HepG2 (cell line): ENCODE data around the gene ABHD15. TPM values are rescaled to one million over a fixed set of nuclear protein-coding genes. Genes with fewer than 3 reads are reported as not detected.

ENCODE experiments used
- ATF7 ChIP-seq, 2 experiments: fragments of 450-650 bp in 1 of 2; sonication (generic) in 1 of 2; formaldehyde crosslinking in 1 of 2; IDR thresholded peaks; 2 replicates each; pipeline versions ENCODE4 v1.4.0 to v1.6.1; 2016 to 2020; ENCODE audit warnings: antibody characterized with exemption in 1 of 2, mild to moderate bottlenecking in 1 of 2, missing genetic modification reagents in 1 of 2
- ATRX ChIP-seq: sonication (generic); formaldehyde crosslinking; IDR thresholded peaks from 2 replicates; pipeline ENCODE4 v1.4.0; 2020; ENCODE audit warnings: missing genetic modification reagents, borderline replicate concordance
- CAMTA2 ChIP-seq: sonication (generic); formaldehyde crosslinking; IDR thresholded peaks from 2 replicates; pipeline ENCODE4 v1.4.0; 2020; ENCODE audit warnings: mild to moderate bottlenecking, missing genetic modification reagents, borderline replicate concordance
- GFI1 ChIP-seq: sonication (generic); formaldehyde crosslinking; IDR thresholded peaks from 2 replicates; pipeline ENCODE4 v1.5.0; 2020; ENCODE audit warnings: missing genetic modification reagents, mild to moderate bottlenecking, borderline replicate concordance
- HNRNPH1 ChIP-seq: fragments of 200-400 bp; formaldehyde crosslinking; optimal IDR thresholded peaks from 2 replicates; pipeline ENCODE3; 2017; ENCODE audit warnings: mild to moderate bottlenecking, low read depth, low read length
- NR3C1 ChIP-seq: sonication (generic); formaldehyde crosslinking; IDR thresholded peaks from 2 replicates; pipeline ENCODE4 v1.4.0; 2020; ENCODE audit warnings: missing genetic modification reagents
- PRPF4 ChIP-seq: fragments of 200-400 bp; formaldehyde crosslinking; IDR thresholded peaks from 2 replicates; pipeline ENCODE4 v1.6.1; 2016; ENCODE audit warnings: low read length, low read depth; ENCODE audit not compliant: poor library complexity, severe bottlenecking
- ZBTB20 ChIP-seq: sonication (generic); formaldehyde crosslinking; IDR thresholded peaks from 2 replicates; pipeline ENCODE4 v1.8.1; 2023; ENCODE audit warnings: missing genetic modification reagents, low read depth, mild to moderate bottlenecking, borderline replicate concordance
- ZNF780A ChIP-seq: sonication (generic); formaldehyde crosslinking; IDR thresholded peaks from 2 replicates; pipeline ENCODE4 v1.8.0; 2022; ENCODE audit warnings: mild to moderate bottlenecking, missing genetic modification reagents, moderate library complexity
- polyA plus RNA-seq, 8 experiments: library from polyadenylated mRNA; depleted of rRNA in 3 of 8; stranded (reverse) in 7 of 8; unstranded in 1 of 8; fragments of >200 nt; fragmentation: Illumina TruSeq in 4 of 8; extraction: Trizol in 4 of 8; gene quantifications; 2 replicates each; pipeline versions ENCODE4 v1.2.1 to v1.2.3, GENCODE V29; 2011 to 2016; ENCODE audit warnings: low read depth in 4 of 8, missing spikeins in 1 of 8, mixed read lengths in 1 of 8; ENCODE audit not compliant: insufficient read depth in 1 of 8
- total RNA-seq, 5 experiments: library from RNA; depleted of rRNA; stranded (reverse); fragments of >200 nt; fragmentation: Illumina TruSeq; extraction: Trizol; gene quantifications; 2 replicates each; pipeline ENCODE4 v1.2.3, GENCODE V29; 2016; ENCODE audit warnings: low read depth in 1 of 5
- TF ChIP-seq, protein P1 (sequence below): sonication (generic); formaldehyde crosslinking; IDR thresholded peaks from 2 replicates; pipeline ENCODE4 v1.4.0; 2020; ENCODE audit warnings: missing genetic modification reagents
- TF ChIP-seq, protein P2 (sequence below): sonication (generic); formaldehyde crosslinking; IDR thresholded peaks from 2 replicates; pipeline ENCODE4 v1.8.1; 2023; ENCODE audit warnings: mild to moderate bottlenecking, inconsistent platforms, moderate library complexity, missing genetic modification reagents, borderline replicate concordance
- TF ChIP-seq, protein P3 (sequence below): sonication (generic); formaldehyde crosslinking; IDR thresholded peaks from 2 replicates; pipeline ENCODE4 v1.5.1; 2020; ENCODE audit warnings: missing genetic modification reagents, mild to moderate bottlenecking, borderline replicate concordance
- TF ChIP-seq, protein P4 (sequence below): sonication (generic); formaldehyde crosslinking; conservative IDR thresholded peaks from 2 replicates; pipeline ENCODE4 v1.8.1; 2023; ENCODE audit warnings: missing genetic modification reagents
- TF ChIP-seq, protein P5 (sequence below): sonication (generic); formaldehyde crosslinking; IDR thresholded peaks from 2 replicates; pipeline ENCODE4 v1.4.0; 2020; ENCODE audit warnings: missing genetic modification reagents, borderline replicate concordance

Gene ABHD15
- total and polyA plus RNA-seq, 2 of the 13 experiments (the other 11 are each of a cell fraction or from before 2014, with no cell fraction given), result 2.4 to 7.7 TPM

DNA sequence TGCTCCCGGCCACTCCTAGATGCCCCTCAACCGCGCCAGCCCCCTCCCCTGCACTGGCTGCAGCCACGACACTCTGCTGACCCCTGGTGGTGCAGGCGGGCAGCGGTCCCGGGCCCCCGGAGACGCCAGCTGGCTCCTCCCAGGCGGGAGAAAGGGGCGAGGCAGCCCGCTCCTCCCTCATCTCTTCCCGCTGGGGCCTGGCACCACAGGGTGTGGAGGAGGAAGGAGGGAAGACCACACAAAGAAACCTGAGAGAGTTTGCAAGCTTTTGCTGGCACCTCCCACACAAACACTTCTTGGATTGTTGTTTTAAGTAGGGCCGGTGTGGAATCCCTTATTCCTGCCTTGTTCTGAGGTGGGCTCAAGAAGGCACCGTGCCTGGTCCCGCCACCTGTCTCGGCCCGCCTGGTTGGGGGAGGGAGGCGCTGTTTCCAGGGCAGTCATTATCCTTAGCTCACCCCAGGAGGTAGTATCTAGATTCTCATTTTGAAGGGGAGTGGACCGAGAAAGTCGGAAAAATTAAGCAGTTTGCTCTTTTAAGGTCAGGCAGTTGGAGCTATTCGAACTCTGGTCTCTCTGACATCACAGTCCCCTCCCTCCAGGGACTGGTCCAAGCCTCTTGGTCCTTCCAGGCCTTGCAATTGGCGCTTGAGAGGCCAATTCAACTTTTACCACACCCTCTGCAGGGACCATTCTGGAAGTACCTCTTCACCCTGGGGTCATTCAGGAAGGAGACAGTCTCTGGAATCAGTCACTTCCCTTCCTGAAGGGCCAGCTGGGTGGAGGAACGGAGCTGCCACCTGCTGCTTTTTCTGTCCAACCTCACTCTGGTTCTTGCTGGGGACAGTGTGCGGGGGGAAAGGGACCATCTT, 25.1 kb upstream of the ABHD15 start (continued):
- TF ChIP-seq, protein P1, sequence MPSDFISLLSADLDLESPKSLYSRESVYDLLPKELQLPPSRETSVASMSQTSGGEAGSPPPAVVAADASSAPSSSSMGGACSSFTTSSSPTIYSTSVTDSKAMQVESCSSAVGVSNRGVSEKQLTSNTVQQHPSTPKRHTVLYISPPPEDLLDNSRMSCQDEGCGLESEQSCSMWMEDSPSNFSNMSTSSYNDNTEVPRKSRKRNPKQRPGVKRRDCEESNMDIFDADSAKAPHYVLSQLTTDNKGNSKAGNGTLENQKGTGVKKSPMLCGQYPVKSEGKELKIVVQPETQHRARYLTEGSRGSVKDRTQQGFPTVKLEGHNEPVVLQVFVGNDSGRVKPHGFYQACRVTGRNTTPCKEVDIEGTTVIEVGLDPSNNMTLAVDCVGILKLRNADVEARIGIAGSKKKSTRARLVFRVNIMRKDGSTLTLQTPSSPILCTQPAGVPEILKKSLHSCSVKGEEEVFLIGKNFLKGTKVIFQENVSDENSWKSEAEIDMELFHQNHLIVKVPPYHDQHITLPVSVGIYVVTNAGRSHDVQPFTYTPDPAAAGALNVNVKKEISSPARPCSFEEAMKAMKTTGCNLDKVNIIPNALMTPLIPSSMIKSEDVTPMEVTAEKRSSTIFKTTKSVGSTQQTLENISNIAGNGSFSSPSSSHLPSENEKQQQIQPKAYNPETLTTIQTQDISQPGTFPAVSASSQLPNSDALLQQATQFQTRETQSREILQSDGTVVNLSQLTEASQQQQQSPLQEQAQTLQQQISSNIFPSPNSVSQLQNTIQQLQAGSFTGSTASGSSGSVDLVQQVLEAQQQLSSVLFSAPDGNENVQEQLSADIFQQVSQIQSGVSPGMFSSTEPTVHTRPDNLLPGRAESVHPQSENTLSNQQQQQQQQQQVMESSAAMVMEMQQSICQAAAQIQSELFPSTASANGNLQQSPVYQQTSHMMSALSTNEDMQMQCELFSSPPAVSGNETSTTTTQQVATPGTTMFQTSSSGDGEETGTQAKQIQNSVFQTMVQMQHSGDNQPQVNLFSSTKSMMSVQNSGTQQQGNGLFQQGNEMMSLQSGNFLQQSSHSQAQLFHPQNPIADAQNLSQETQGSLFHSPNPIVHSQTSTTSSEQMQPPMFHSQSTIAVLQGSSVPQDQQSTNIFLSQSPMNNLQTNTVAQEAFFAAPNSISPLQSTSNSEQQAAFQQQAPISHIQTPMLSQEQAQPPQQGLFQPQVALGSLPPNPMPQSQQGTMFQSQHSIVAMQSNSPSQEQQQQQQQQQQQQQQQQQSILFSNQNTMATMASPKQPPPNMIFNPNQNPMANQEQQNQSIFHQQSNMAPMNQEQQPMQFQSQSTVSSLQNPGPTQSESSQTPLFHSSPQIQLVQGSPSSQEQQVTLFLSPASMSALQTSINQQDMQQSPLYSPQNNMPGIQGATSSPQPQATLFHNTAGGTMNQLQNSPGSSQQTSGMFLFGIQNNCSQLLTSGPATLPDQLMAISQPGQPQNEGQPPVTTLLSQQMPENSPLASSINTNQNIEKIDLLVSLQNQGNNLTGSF (CRISPR knock-in tag), result 0 out of 2 replicates have a peak, but pooled peaks have one; percentile 13
- TF ChIP-seq ATF7 (IDR thresholded peaks at IDR 0.05), result no peak
- TF ChIP-seq ATF7 (CRISPR knock-in tag; IDR thresholded peaks at IDR 0.05), result no peak
- TF ChIP-seq, protein P2, sequence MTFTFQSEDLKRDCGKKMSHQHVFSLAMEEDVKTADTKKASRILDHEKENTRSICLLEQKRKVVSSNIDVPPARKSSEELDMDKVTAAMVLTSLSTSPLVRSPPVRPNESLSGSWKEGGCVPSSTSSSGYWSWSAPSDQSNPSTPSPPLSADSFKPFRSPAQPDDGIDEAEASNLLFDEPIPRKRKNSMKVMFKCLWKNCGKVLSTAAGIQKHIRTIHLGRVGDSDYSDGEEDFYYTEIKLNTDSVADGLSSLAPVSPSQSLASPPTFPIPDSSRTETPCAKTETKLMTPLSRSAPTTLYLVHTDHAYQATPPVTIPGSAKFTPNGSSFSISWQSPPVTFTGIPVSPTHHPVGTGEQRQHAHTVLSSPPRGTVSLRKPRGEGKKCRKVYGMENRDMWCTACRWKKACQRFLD, result no peak
- TF ChIP-seq ATRX (CRISPR knock-in tag), result no peak
- no peak for TF ChIP-seq GFI1 (CRISPR knock-in tag)
- TF ChIP-seq, protein P3, sequence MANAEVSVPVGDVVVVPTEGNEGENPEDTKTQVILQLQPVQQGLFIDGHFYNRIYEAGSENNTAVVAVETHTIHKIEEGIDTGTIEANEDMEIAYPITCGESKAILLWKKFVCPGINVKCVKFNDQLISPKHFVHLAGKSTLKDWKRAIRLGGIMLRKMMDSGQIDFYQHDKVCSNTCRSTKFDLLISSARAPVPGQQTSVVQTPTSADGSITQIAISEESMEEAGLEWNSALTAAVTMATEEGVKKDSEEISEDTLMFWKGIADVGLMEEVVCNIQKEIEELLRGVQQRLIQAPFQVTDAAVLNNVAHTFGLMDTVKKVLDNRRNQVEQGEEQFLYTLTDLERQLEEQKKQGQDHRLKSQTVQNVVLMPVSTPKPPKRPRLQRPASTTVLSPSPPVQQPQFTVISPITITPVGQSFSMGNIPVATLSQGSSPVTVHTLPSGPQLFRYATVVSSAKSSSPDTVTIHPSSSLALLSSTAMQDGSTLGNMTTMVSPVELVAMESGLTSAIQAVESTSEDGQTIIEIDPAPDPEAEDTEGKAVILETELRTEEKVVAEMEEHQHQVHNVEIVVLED, result 0 out of 2 replicates have a peak, but pooled peaks have one; percentile 11
- no peak for TF ChIP-seq PRPF4
- TF ChIP-seq ZNF780A (CRISPR knock-in tag), result no peak
- no peak for TF ChIP-seq CAMTA2 (CRISPR knock-in tag)
- TF ChIP-seq, protein P4, sequence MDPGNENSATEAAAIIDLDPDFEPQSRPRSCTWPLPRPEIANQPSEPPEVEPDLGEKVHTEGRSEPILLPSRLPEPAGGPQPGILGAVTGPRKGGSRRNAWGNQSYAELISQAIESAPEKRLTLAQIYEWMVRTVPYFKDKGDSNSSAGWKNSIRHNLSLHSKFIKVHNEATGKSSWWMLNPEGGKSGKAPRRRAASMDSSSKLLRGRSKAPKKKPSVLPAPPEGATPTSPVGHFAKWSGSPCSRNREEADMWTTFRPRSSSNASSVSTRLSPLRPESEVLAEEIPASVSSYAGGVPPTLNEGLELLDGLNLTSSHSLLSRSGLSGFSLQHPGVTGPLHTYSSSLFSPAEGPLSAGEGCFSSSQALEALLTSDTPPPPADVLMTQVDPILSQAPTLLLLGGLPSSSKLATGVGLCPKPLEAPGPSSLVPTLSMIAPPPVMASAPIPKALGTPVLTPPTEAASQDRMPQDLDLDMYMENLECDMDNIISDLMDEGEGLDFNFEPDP (CRISPR knock-in tag), result no peak
- no peak for TF ChIP-seq NR3C1 (CRISPR knock-in tag)
- TF ChIP-seq HNRNPH1, result no peak
- no peak for TF ChIP-seq ZBTB20 (CRISPR knock-in tag)
- TF ChIP-seq, protein P5, sequence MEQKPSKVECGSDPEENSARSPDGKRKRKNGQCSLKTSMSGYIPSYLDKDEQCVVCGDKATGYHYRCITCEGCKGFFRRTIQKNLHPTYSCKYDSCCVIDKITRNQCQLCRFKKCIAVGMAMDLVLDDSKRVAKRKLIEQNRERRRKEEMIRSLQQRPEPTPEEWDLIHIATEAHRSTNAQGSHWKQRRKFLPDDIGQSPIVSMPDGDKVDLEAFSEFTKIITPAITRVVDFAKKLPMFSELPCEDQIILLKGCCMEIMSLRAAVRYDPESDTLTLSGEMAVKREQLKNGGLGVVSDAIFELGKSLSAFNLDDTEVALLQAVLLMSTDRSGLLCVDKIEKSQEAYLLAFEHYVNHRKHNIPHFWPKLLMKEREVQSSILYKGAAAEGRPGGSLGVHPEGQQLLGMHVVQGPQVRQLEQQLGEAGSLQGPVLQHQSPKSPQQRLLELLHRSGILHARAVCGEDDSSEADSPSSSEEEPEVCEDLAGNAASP (CRISPR knock-in tag), result no peak; the same call in 1 of the 2 replicates
